ENCODE results near the gene IP6K3.

IP6K3 gene, protein sequence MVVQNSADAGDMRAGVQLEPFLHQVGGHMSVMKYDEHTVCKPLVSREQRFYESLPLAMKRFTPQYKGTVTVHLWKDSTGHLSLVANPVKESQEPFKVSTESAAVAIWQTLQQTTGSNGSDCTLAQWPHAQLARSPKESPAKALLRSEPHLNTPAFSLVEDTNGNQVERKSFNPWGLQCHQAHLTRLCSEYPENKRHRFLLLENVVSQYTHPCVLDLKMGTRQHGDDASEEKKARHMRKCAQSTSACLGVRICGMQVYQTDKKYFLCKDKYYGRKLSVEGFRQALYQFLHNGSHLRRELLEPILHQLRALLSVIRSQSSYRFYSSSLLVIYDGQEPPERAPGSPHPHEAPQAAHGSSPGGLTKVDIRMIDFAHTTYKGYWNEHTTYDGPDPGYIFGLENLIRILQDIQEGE

DNA sequence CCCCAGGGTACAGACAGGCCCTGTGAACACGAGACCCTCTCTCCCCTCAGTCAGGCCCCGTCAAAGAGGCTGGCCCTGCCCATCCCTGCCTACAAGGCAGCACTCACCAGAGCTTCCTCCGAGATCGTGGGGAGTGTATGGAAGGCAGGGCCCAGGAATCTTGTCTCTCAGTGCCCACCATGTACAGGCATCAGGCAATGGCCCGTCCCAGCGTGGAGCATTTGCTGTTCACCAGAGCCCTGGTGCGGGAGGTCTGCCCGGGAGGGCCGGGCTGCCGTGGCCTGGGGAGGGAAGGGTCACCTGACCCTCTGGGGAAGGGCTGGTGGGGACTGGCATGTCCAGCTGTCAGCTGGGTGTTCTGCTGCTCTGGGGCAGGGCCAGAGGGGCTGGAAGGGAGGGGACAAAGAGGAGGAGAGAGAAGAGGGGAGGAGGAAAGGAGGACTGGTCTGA, at the start of gene IP6K3:
Gene IP6K3, minus strand, starts transcription at position 255 of the 450 bp plus-strand sequence. CDS start 11,429 bp downstream, outside the sequence.
- DNase-seq (ENCODE audit: low read depth), result no peak

DNA sequence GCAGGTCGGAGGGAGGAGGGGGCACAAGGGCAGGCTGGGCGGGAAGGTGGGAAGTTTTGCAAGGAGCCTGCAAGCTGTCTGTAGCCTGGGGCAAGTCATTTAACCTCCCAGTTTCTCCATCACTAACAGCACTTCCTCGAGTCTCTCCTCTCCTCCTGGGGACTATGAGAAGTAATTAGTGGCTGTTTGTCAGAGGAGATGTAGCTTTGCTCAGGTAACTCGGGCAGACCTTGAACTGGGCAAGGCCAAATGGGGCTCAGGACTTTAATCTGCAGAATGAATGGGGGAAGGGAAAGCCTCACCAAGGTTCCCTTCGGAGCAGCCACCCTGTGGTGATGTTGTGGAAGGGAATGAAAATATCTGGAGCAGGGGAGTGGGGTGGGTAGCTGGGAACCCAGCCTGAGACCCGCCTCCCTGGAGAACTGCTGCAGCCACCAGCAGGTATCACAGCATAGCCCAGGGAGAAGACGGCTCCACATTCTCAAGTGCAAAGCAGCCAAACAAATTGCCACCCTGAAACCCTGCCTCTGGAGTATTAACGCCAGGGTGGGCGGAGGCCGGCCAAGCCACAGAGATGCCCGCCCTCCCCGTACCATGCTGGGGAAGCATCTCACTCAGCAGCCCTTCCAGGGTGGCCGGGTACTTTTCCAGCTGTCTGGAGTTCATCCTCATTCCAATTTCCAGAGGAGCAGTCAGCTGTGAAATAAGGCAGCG, 48.4 kb upstream of the IP6K3 start:
- DNase-seq (ENCODE audit: low read depth), result no peak

DNA sequence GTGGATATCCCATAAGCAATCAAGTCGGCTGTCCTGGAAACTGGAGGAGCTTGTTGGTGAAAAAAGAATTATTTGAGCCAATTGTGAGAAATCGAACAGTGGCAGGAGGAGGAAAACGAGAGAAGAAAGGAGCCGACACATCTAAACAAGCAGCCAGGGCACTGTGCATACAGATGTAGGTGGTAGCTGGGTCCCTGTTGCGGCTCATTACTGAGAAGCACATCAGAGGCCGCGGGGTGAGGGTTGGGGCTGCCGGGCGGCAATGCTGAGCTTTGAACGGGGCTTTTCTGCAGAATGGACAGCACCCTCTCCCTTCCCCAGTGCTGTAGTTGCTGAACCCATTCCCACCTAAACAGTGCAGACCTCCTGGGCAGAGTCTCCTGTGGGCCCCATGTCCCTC, 46.3 kb upstream of the IP6K3 start:
- no peak for DNase-seq (ENCODE audit: low read depth)

DNA sequence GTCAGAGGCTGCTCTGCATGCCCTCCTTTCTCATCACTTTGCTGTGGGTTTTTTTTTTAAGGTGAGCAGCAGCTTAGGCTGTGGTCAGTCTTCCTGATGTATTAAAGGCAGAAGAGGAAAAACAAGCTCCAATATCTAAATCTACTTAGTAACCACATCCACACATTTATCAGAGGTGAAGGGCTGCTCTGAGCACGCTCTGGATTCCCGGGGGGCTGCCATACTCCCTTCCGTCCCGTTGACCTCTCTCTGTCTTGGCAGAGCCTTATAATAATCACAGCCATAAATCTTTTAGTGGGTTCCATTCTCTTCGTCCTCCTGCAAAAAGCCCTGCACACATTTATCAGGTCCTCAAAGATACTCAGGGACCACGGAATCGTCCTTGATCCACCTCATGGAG, 44.9 kb upstream of the IP6K3 start:
- DNase-seq (ENCODE audit: low read depth), result no peak

DNA sequence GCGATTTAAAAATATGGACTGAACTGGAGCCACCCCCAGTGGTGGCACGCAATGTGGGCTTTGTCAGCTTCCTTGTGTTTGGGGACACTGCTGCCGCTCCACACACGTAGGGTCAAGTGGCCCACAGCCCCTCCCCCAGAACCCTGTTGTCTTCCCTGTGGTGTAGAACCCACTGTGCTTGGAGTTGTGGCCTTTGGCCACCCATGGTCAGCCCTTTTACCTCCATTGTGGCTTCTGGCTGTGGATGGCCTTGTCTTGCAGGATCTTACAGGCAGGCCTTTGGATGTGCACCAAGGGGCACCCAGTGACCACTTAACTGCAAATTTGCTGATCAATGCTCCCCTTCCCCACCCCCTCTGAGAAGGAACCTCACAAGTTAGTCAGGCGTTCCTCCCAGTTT, 44.2 kb upstream of the IP6K3 start:
- DNase-seq (ENCODE audit: low read depth), result no peak

DNA sequence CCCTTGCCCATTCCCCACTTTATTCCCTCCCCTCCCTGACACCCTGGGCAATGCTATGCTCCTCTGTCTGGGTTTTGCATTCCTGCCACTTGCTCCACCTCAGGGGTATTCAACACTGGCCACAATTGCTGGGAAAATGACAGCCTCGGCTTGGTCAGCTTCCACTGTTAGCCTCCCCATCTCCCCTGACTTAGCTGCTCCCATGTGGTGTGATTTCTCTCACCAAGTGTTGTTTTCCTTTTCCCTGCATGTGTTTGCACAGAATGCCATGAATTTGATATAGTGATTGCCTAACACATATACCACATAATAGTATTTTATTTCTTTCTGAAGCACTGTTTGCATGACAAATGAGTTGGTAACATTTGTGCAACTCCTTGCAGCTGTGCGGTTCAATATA, 43.7 kb upstream of the IP6K3 start:
- DNase-seq (ENCODE audit: low read depth), result no peak

DNA sequence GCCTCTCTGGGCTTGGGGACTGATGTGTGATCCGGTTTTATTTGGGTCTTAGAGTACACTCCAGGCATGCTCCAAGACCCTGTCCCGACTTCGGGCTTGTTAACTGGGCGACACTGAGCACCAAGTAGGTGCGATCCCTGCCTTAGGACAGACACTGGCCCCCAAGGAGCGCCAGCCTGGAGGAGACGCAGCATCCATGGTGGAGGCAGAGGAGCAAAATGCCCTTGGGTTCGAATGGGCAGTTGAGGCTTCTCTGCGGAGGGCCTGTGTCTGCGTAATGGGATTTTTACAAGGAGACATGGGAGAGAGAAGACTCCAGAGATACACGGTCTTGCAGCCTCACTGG, 42.8 kb upstream of the IP6K3 start:
- no peak for DNase-seq (ENCODE audit: low read depth)

DNA sequence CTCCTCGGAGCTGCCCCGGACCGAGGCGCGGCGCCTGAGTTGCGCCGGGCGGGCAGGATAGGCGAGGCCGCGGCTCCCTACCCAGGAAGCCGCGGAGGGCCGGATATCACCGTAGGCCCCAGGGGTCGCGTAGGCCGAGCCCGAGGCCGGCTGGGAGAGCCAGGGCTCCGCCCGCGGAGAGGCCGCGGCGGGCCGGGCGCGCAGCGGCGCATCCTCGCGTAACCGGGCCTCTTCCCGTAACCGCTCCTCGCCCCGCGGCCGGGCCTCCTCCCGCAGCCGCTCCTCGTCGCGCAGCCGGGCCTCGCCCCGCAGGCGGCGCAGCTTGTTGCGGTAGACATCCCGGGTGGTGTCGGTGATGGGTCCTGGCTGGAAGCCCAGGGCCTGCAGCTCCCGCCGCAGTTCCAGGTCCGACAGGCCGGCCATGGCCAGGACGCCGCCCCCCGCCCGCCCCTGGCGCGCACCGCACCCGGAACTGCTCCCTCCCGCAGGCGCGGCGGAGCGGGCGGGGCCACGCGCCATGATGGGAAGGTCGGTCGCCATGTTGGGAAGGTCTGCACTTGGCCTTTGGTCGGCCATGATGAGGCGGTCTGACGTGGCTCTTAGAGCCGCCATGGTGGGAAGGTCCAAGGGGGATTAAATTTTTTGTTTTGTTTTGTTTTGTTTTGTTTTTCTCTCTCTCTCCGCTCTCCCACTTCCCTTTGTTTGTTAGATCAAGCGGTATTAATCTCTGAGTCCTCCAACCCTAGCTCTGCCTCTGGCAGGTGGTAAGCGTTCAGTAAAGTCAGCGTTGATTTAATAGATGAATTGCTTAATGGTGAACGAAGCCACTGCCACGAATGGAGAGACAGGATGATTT, 42.2 kb upstream of the IP6K3 start, which contains the start of gene LEMD2:
Gene LEMD2, minus strand, starts transcription at position 437 of the 856 bp plus-strand sequence. Its CDS starts 14 bp downstream, at position 423.
- DNase-seq (ENCODE audit: low read depth), result peak; percentile 89

DNA sequence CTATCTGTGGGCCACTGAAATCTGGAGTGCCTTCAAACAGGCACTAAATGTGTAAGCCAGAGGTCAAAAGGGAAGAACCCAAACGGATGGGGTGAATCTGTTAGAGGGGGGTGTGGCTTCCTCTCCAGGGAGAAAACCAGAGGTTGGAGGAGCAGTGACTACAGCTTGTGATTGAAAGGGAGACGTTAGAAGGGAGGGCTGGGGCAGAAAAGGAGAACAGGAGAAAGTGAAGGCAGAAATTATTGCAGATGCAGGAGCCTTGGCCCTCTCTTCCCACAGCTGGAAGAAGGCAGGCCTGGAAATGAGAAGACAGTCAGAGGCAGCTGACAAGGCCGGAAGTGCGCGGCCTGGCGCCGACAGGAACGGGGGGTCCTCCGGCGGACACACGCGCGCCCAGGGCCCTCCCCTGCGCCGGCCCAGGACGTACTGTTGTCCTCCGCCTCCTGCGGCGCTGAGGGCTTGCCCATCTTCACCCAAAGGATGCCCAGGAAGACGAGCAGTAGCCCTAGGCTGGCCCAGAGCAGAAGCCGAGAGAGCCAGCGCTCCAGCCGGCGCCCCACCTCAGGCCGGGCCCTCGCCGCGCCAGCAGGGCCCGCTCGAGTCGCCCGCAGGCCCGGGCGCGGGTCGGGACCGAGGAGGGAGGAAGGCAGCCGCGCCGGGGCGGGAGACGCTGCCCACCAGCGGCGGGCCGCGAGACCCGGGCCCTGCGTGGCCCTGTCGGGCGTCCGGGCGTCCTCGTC, 41.4 kb upstream of the IP6K3 start:
- DNase-seq (ENCODE audit: low read depth), result peak; percentile 24

DNA sequence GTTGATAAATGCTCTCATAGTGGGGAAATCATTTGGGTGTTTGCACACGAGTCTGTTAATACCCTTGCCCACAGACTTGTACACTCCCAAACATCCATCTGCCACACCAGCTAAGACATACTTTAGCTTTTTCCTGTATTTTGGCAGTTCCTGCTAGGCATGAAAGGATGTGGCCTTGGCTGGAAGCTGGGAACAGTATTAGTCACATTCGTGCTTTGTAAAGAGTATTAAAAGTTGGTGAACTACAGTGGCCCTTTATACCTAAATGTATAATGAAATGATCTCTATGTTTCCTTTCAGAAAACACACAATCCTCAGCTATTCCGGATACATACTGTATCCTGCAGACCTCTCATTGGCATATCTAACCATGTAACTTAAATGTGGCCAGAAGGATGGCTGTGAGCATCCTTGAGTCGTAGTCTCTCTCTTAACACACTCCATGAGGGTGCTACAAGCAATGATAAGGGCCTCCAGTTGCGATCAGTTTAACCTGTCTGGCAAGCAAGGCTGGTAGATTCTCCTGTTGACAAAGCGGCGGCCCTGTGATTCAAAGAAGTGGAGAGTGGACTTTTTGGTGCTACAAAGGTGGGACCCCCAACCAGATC, 40.7 kb upstream of the IP6K3 start:
- no peak for DNase-seq (ENCODE audit: low read depth)

DNA sequence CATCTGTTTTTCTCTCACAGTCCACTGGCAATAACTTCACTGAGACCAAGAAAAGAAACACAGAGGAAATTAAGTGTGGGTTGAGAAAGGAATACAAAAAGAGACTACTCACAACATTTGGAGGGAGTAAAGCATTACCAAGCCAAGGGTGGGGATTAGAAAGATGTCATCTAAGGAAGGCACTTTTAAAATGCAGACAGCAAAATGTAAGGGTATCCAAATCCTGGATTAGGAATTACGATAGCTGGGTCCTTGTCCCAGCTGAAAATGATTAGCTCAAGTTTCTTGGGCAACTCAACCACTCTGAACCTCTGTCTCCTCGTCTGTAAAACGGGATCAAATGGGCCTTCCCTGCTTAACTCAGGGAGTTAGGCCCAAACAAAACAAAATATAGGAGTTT, 40.0 kb upstream of the IP6K3 start:
- no peak for DNase-seq (ENCODE audit: low read depth)

DNA sequence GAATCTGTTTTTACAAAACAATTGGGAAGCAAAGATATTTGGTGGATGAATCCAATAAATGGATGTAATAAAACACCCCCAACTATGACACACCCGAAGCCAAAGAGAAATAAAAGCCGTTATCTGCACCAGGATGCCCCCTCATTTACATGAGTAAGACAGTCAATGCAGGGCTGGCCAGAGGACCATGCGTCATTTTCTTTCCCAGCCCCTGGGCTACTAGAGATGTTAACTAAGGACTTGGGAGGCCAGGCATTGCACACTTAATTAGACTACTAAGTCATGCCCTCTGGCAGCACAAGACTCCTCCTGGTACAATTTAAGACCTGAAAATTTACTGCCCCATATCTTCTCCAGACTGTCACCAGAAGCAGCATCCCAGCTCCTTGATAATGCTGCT, 39.1 kb upstream of the IP6K3 start:
- no peak for DNase-seq (ENCODE audit: low read depth)

DNA sequence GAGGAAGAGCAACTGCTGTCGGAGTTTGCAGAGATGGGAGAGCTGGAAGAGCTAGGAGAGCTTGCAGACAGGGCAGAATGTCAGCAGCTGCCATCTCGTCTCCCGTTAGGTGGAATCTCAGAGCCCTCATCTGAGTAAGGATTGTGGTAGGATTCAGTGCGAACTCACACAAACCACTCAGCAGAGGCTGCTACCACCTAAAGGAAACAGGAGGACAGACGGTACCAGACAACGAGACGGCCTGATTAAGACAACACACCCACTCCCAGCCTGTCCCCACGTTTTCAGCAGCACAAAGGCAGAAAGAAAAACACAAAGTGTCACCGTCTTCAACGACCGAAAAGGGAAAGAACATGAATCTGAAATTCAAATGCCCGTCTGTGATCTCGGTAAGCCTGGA, 38.1 kb upstream of the IP6K3 start:
- DNase-seq (ENCODE audit: low read depth), result no peak

DNA sequence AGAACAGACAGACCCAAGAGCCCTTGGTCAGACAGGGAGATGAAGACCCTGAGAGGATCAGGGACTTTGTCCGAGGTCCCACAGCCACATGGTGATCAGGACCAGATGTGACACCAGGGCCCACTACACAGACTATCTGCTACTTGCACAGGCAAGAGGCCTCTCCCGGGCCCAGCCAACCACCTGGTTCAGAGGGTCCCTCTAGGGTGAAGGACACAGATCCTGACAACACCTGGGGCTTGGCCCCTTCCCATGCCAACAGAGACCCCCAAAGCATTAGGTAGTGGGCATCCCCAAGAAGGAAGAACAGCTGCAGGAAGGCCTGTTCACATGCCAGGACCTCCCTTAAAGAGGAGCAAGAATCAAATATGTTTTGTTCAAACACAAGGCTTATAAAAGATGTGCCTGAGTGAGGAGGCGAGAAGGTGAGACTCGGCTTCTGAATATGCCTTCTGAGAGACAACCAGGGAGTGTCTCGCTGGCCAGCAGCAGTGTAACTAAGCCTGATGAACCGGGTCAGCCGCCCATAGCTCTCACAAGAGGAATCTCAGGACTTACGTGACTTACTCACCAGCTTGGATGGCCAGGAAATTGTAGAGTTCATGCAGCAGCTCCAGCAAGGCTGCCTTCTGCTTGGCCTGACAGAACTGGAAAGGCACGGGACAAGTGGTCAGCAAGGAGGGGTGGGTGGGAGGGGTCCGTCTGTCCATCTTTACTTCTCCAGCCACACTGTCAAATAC, 37.2 kb upstream of the IP6K3 start:
- no peak for DNase-seq (ENCODE audit: low read depth)

DNA sequence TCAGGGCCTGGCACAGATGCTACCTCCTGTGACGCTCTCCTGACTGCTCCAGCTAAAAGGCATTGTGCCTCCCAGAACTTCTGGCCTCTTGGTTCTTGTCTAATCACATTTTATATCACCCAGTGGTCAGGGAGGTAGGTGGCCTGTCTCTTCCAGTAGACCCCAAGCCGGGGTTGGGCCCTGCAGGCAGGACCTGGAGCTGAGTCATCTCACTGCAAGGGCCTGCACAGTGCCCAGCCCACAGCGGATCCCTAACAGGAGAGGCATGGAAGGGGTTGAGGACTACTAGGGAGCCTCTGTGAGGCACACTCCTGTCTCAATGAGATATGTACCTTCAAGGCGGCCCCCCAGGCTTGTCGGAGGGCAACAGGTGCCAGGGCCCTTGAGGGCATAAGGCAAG, 35.9 kb upstream of the IP6K3 start:
- DNase-seq (ENCODE audit: low read depth), result no peak

DNA sequence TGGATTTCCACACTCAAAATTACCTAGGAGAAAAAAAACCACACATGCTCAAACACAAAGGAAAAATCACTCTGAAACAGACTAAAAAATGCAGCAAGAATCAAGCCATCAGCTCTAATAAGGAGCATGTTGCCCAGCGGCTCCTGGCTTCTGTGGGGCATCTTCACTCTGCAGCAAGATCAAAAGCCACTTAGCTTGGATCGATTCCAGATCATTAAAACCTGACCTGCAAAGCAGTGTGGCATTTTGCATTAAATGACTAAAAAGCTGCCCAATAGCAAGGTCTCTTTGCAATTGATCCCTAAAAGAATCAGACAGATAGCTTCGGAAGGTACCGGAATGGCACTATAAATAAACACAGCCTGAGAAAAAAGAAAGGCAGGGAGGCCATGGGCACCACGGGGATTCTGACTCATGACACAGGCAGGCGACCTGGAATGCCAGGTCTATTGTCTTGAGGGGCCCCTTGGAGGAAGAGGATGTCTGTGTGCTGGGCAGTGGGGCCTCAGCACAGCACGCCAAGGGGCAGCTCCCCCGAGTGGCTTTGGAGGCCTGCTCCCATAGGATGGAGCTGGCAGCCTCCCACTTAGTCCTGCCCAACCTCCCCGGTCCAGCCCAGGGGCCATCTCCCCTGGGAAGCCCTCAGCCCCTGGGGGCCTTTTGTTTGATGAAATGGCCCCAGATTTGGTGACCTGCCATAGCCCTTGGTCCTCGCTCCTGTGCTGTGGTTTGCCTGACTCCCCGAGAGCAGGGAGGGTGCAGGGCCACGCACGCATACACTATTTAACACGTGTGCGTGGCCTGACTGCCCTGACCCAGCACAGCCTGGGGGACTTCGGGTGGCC, 34.6 kb upstream of the IP6K3 start:
- no peak for DNase-seq (ENCODE audit: low read depth)

DNA sequence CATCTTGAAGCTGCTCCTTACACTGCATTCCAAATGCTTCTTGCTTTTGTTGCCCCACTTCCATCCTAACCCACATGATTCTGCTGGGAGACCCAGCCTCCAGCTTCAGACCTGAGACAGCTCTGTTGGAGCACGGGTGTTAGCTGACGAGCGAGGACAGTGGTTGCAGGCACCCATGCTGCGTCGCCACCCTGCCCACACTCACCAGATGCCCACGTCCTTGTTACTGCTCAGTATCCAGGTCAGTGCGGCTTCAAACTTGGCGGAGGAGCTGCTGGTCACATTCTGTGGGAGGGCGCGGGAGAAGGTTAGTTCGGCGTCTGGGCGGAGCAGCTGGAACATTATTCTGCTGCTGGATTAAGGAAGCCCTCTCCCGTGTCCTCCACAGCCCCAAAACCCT, 33.2 kb upstream of the IP6K3 start:
- no peak for DNase-seq (ENCODE audit: low read depth)

DNA sequence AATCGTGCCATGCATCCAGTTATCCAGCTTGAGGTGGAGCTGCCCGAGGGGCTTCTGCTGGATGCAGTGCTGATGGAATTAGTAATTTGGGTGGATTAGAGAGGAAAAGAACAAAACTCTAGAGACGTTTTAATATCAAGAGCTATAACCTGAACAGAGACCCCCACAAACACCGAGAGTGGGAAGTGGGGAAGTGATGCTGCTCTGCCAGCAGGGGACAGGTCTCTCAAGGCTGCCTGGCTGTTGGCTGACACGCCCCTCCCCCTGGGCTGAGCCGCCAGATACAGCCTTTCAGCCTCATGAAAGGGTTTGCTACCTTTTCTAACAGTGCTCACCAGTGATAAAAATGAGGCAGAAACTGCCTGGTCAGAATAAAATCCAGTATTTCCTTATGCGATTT, 32.6 kb upstream of the IP6K3 start:
- DNase-seq (ENCODE audit: low read depth), result no peak

DNA sequence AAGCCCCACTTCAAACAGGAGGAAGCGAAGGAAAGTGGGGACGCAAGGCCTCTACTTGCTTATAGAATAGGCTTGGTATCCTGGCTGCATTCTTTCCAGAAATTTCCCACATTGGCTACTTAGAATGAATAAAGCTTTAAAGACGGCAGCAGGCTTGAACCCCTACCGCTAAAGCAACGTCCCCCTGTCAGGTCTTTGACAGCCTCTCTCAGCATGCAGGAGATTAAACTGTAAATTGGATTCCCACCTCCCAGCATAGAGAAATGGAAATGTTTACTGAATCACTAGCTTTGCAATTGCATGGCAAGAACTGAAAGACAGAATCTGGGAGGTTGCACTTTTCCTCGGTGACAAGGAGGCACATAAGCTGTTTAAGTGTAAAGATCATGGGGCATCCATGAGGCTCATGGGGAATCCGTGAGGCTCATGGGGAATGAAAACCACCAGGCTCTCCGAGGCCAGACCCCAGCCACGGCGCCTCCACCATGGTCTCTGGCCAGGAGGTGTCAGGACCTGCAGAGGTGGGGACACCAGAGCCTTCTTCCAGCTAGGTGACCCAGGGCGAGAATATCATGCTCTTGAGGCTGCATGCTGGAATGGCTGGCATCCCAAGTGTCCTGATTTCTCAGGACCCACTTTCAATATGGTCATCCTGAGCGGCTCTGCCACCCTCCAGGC, 31.9 kb upstream of the IP6K3 start:
- DNase-seq (ENCODE audit: low read depth), result no peak
